Measurements from ENCODE around the gene RHCE. TPM values are rescaled to one million over a fixed set of nuclear protein-coding genes. Genes with fewer than 3 reads are reported as not detected.

RHCE gene
- total RNA-seq, 2 experiments from 2014 or later = 0.13 TPM; not detected in 1

DNA sequence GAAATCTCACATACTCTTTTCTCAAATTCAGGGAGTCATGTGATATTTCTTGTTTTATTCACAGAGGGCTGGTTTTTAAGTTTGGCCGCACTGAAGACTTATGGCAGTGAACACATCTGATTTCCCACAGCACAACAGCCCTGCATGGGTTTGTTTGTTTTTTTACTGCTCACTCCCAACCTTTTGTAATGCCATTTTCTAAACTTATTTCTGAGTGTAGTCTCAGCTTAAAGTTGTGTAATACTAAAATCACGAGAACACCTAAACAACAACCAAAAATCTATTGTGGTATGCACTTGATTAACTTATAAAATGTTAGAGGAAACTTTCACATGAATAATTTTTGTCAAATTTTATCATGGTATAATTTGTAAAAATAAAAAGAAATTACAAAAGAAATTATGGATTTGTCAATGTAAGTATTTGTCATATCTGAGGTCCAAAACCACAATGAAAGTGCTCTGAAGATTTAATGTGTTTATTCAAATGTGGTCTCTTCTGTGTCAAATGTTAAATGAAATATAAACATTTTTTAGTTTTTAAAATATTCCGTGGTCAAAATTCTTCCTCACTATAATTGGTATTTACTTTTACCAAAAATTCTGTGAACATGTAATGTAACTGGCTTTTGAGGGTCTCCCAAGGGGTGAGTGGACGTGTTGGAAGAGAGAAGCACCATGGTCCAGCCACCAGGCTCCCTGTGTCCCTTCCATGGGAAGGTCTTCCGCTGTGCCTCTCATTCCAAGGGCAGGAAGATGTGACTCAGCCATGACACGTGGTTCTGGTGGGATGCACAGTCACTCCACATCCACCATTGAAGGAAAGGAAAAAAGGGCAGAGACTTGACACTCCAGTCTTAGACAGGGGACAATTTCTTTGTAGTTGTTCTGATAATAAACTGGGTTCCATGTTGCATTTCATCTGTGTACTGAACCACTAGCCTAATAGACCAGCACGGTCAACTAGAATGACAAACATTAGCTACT, 59.7 kb downstream of the RHCE start:
- no peak for ATAC-seq
- CTCF ChIA-PET = no interaction called here
- POLR2A ChIA-PET = interaction anchor here (0.6 kb wide), 1 partner anchor 28 kb away, joined by 3 read pairs; no protein-coding TSS in a partner anchor
- Mint-ChIP-seq H3K4me1 (ENCODE audit: low read depth) (peaks cover 45% of the 10 kb centered on the region), H3K9me3 (ENCODE audit: insufficient read depth) (no peaks in the 10 kb centered on the region), H3K27ac (no peak overlapping the region), H3K27me3 (ENCODE audit: low read depth) (no peaks in the 10 kb centered on the region), H3K4me3 (no peak overlapping the region), H3K36me3 (ENCODE audit: low read depth) (peaks cover 51% of the 10 kb centered on the region)
- DNase-seq = no peak

- no peaks in the 10 kb centered on the region for H3K27me3 Mint-ChIP-seq (ENCODE audit: low read depth)
- no peaks in the 10 kb centered on the region for H3K9me3 Mint-ChIP-seq (ENCODE audit: insufficient read depth)
- ChIA-PET POLR2A (interaction anchor here (0.6 kb wide), 1 partner anchor 109 kb away, joined by 3 read pairs; the partner anchor contains the start of gene RSRP1), CTCF (no interaction called here)
- H3K4me1 Mint-ChIP-seq (ENCODE audit: low read depth) = peaks cover 57% of the 10 kb centered on the region
- DNase-seq (no peak), ATAC-seq (peak; percentile 2)
- H3K4me3 Mint-ChIP-seq = peak overlapping the region; percentile 4
- H3K27ac Mint-ChIP-seq = peak overlapping the region; percentile 84
- peaks cover 66% of the 10 kb centered on the region for H3K36me3 Mint-ChIP-seq (ENCODE audit: low read depth)
These were observed 63.8 kb downstream of the RHCE start for GRCh38 chr1:25356848-25357247.

- H3K9me3 Mint-ChIP-seq (ENCODE audit: insufficient read depth) = no peaks in the 10 kb centered on the region
- ChIA-PET CTCF (no interaction called here), POLR2A (interaction anchor here (0.5 to 0.6 kb wide), 2 partner anchors 109 to 193 kb away, joined by 3 read pairs; partner anchors contain the start of gene RSRP1)
- DNase-seq = no peak
- H3K4me1 Mint-ChIP-seq (ENCODE audit: low read depth) = peaks cover 56% of the 10 kb centered on the region
- peaks cover 66% of the 10 kb centered on the region for H3K36me3 Mint-ChIP-seq (ENCODE audit: low read depth)
- no peaks in the 10 kb centered on the region for H3K27me3 Mint-ChIP-seq (ENCODE audit: low read depth)
- H3K4me3 Mint-ChIP-seq = peak overlapping the region; percentile 7
- H3K27ac Mint-ChIP-seq = peak overlapping the region; percentile 82
- ATAC-seq = peak; percentile 13
These were observed 64.2 kb downstream of the RHCE start for GRCh38 chr1:25356441-25356840.

GRCh38 chr1:25355841-25356395, 64.7 kb downstream of the RHCE start:
- peaks cover 62% of the 10 kb centered on the region for H3K36me3 Mint-ChIP-seq (ENCODE audit: low read depth)
- ATAC-seq = peak; percentile 68

DNA sequence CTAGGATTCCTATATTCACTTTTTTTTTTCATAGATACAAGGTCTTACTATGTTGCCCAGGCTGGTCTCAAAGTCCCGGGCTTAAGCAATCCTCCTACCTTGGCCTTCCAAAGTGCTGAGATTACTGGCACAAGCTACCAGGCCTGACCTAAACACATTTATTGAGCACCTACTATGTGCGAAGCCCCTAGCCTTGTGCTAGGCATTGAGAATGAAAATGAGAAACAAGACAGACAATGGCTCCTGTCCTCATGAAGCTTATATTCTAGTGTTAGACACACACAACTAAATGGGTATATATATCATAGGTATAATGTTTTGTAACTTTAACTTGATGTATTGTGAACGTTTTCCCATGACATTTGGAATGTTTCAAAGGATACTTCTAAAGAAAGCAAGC, 71.0 kb downstream of the RHCE start:
- no peak overlapping the region for H3K27ac Mint-ChIP-seq
- H3K4me3 Mint-ChIP-seq = no peak overlapping the region
- POLR2A ChIA-PET = no interaction called here
- no peaks in the 10 kb centered on the region for H3K9me3 Mint-ChIP-seq (ENCODE audit: insufficient read depth)
- ATAC-seq (no peak), DNase-seq (no peak)
- H3K36me3 Mint-ChIP-seq (ENCODE audit: low read depth) = peaks cover 48% of the 10 kb centered on the region
- CTCF ChIA-PET = no interaction called here
- H3K27me3 Mint-ChIP-seq (ENCODE audit: low read depth) = no peaks in the 10 kb centered on the region
- peaks cover 15% of the 10 kb centered on the region for H3K4me1 Mint-ChIP-seq (ENCODE audit: low read depth)

More at GRCh38 chr1:25355841-25356395, 64.7 kb downstream of the RHCE start:
- peak overlapping the region; percentile 7 for H3K4me3 Mint-ChIP-seq
- H3K9me3 Mint-ChIP-seq (ENCODE audit: insufficient read depth) = no peaks in the 10 kb centered on the region
- H3K27me3 Mint-ChIP-seq (ENCODE audit: low read depth) = no peaks in the 10 kb centered on the region
- H3K4me1 Mint-ChIP-seq (ENCODE audit: low read depth) = peaks cover 51% of the 10 kb centered on the region
- POLR2A ChIA-PET = interaction anchor here (0.5 kb wide), 1 partner anchor 192 kb away, joined by 3 read pairs; no protein-coding TSS in a partner anchor
- DNase-seq = peak; percentile 44
- H3K27ac Mint-ChIP-seq = peak overlapping the region; percentile 82
- CTCF ChIA-PET = no interaction called here

- CTCF ChIA-PET = no interaction called here
- no peaks in the 10 kb centered on the region for H3K9me3 Mint-ChIP-seq (ENCODE audit: insufficient read depth)
- peaks cover 52% of the 10 kb centered on the region for H3K36me3 Mint-ChIP-seq (ENCODE audit: low read depth)
- H3K4me1 Mint-ChIP-seq (ENCODE audit: low read depth) = peaks cover 19% of the 10 kb centered on the region
- DNase-seq (no peak), ATAC-seq (no peak)
- H3K4me3 Mint-ChIP-seq = no peak overlapping the region
- POLR2A ChIA-PET = interaction anchor here (0.9 kb wide), 1 partner anchor 9 kb away, joined by 5 read pairs; the partner anchor contains the start of gene TMEM50A
- H3K27ac Mint-ChIP-seq = no peak overlapping the region
- H3K27me3 Mint-ChIP-seq (ENCODE audit: low read depth) = no peaks in the 10 kb centered on the region
These were observed 73.1 kb downstream of the RHCE start for GRCh38 chr1:25347556-25347955.

GRCh38 chr1:25343872-25344271, 76.8 kb downstream of the RHCE start:
- ChIA-PET POLR2A (no interaction called here), CTCF (no interaction called here)
- Mint-ChIP-seq H3K36me3 (ENCODE audit: low read depth) (peaks cover 47% of the 10 kb centered on the region), H3K27ac (no peak overlapping the region), H3K9me3 (ENCODE audit: insufficient read depth) (no peaks in the 10 kb centered on the region), H3K4me3 (no peak overlapping the region), H3K4me1 (ENCODE audit: low read depth) (peaks cover 38% of the 10 kb centered on the region), H3K27me3 (ENCODE audit: low read depth) (no peaks in the 10 kb centered on the region)
- DNase-seq (no peak), ATAC-seq (no peak)

DNA sequence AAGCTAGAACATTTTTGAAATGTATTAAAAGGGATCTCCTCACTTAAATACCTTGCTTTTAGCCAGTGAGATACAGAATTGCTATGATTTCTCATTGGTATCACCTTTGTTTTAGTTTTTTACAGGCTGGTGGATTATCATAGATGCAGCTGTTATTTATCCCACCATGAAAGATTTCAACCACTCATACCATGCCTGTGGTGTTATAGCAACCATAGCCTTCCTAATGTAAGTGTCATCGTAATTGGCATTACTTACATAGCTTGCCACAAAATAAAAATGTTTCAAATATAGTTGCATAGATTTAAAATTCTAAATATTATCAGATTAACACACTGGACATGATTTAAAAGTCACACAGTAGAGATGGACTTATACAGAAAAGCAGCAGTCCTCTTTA, 77.8 kb downstream of the RHCE start:
- no peak overlapping the region for H3K27ac Mint-ChIP-seq
- H3K4me3 Mint-ChIP-seq = no peak overlapping the region
- no peak for ATAC-seq

GRCh38 chr1:25341746-25342145, 78.9 kb downstream of the RHCE start:
- peaks cover 34% of the 10 kb centered on the region for H3K36me3 Mint-ChIP-seq (ENCODE audit: low read depth)
- DNase-seq (no peak), ATAC-seq (no peak)
- ChIA-PET CTCF (no interaction called here), POLR2A (no interaction called here)
- no peaks in the 10 kb centered on the region for H3K9me3 Mint-ChIP-seq (ENCODE audit: insufficient read depth)
- no peaks in the 10 kb centered on the region for H3K27me3 Mint-ChIP-seq (ENCODE audit: low read depth)
- H3K4me3 Mint-ChIP-seq = no peak overlapping the region
- H3K4me1 Mint-ChIP-seq (ENCODE audit: low read depth) = peaks cover 31% of the 10 kb centered on the region
- no peak overlapping the region for H3K27ac Mint-ChIP-seq

More for the DNA sequence above, 77.8 kb downstream of the RHCE start:
- ChIA-PET CTCF (no interaction called here), POLR2A (no interaction called here)
- Mint-ChIP-seq H3K4me1 (ENCODE audit: low read depth) (peaks cover 33% of the 10 kb centered on the region), H3K27me3 (ENCODE audit: low read depth) (no peaks in the 10 kb centered on the region), H3K9me3 (ENCODE audit: insufficient read depth) (no peaks in the 10 kb centered on the region), H3K36me3 (ENCODE audit: low read depth) (peaks cover 42% of the 10 kb centered on the region)
- DNase-seq = no peak

DNA sequence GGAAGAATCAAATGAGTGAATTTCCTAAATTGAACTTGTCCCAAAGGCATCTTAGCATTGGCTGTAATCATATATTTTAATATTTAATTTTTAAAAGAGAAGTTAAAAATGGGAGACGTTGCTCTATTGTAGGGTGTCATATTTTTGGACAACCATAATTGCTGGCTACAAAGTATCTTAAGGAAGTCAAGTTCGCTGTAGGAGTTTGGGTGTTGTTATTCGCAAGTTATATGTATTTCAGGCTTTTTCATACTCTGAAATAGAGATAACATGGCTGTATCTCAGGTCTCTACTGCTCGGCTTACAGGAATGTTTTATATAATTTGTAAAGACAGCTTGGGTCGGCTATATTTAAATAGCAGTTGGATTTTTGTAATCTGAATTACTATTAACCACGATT, 81.6 kb downstream of the RHCE start:
- no peaks in the 10 kb centered on the region for H3K9me3 Mint-ChIP-seq (ENCODE audit: insufficient read depth)
- ATAC-seq = no peak
- H3K4me1 Mint-ChIP-seq (ENCODE audit: low read depth) = peaks cover 34% of the 10 kb centered on the region
- no peak for DNase-seq
- H3K36me3 Mint-ChIP-seq (ENCODE audit: low read depth) = peaks cover 30% of the 10 kb centered on the region
- H3K27me3 Mint-ChIP-seq (ENCODE audit: low read depth) = no peaks in the 10 kb centered on the region
- peak overlapping the region; percentile 96 for H3K27ac Mint-ChIP-seq
- H3K4me3 Mint-ChIP-seq = peak overlapping the region; percentile 94
- ChIA-PET POLR2A (interaction anchor here (1.0 to 1.2 kb wide), 4 partner anchors 15 to 481 kb away, joined by 4 to 7 read pairs (median 5); partner anchors contain the start of gene MTFR1L), CTCF (no interaction called here)

- Mint-ChIP-seq H3K27ac (peak within 1 kb of the TSS; percentile 96), H3K4me1 (ENCODE audit: low read depth) (peaks cover 33% of the 10 kb centered on the region), H3K4me3 (peak within 1 kb of the TSS; percentile 94), H3K36me3 (ENCODE audit: low read depth) (peaks cover 28% of the 10 kb centered on the region), H3K9me3 (ENCODE audit: insufficient read depth) (no peaks in the 10 kb centered on the region), H3K27me3 (ENCODE audit: low read depth) (no peaks in the 10 kb centered on the region)
- DNase-seq (peak; percentile 91), ATAC-seq (peak; percentile 80)
- ChIA-PET POLR2A (interaction anchor here (0.5 to 1.2 kb wide), 5 partner anchors 10 to 481 kb away, joined by 3 to 6 read pairs (median 4); partner anchors contain the start of gene MTFR1L), CTCF (no interaction called here)
These were observed 82.2 kb downstream of the RHCE start, which contains the start of gene TMEM50A for GRCh38 chr1:25338188-25338981. Gene TMEM50A (plus strand): TSS chr1:25338334. CDS start chr1:25340487, 2,153 bp downstream.
